GM12801 (cell line): ENCODE data around the gene AKAP14.

Experiments used
- CTCF ChIP-seq: IDR thresholded peaks from one replicate; pipeline ENCODE4 v1.5.1; 2011; ENCODE audit warnings: control low read depth; ENCODE audit not compliant: insufficient read length; ENCODE audit errors: extremely low read depth

AKAP14 gene

GRCh38 chrX:119878740-119879139 is 17.0 kb upstream of the AKAP14 start:
- no peak for TF ChIP-seq CTCF

GRCh38 chrX:119880076-119880475 is 15.6 kb upstream of the AKAP14 start:
- TF ChIP-seq CTCF: no peak

GRCh38 chrX:119880552-119881437 is 14.9 kb upstream of the AKAP14 start:
- no peak for TF ChIP-seq CTCF

- TF ChIP-seq CTCF: no peak
These were observed 9.9 kb upstream of the AKAP14 start for GRCh38 chrX:119885554-119886428.

GRCh38 chrX:119887721-119888425 is 7.8 kb upstream of the AKAP14 start:
- TF ChIP-seq CTCF: no peak

GRCh38 chrX:119899125-119899524 is 3.4 kb downstream of the AKAP14 start:
- TF ChIP-seq CTCF: no peak

GRCh38 chrX:119900976-119901375 is 5.3 kb downstream of the AKAP14 start:
- no peak for TF ChIP-seq CTCF
